GM23248 (cell line): ENCODE data around the gene CDH13.

Experiments used
- EZH2 ChIP-seq: fragments of 200-600 bp; sonication (generic); IDR thresholded peaks from 2 replicates; pipeline ENCODE4 v1.6.1; 2018; ENCODE audit warnings: antibody characterized with exemption, mild to moderate bottlenecking; ENCODE audit not compliant: insufficient read depth, poor library complexity, severe bottlenecking
- EZH2phosphoT487 ChIP-seq: fragments of 200-600 bp; sonication (generic); IDR thresholded peaks from 2 replicates; pipeline ENCODE4 v1.6.1; 2018; ENCODE audit warnings: antibody characterized with exemption, moderate library complexity, mild to moderate bottlenecking, low read depth; ENCODE audit not compliant: insufficient read depth

DNA sequence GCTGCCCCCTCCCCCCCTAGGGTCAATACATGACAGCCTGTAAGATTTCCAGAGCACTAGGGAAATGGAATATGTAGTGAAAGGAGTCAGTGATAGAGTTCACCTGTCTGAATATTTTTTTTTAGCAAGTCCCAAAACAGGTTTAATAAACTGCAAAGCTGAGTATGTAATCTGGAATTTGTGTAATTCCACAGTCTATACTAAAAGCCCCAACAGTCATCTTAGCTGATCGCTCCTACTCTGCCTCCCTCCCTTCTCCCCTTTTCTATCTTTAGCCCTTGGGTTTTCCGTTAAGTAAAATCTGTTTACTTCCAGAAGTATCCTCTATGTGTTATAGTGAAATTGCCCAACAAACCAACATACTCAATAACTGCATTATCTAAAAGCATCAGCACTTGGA lies 3.5 kb downstream of the CDH13 start:
- no peak for TF ChIP-seq EZH2
- TF ChIP-seq EZH2phosphoT487: no peak
